Endodermal cell (in vitro differentiated cells): ENCODE data around the gene KIAA0825. TPM values are rescaled to one million over a fixed set of nuclear protein-coding genes. Genes with fewer than 3 reads are reported as not detected.
"Not testable (repeated sequence)": the region's sequence is repeated elsewhere in the genome, so short reads cannot be mapped to it uniquely, and the experiment has no call there.

Experiments used
- DNase-seq: peaks from one replicate; pipeline ENCODE4 v3.0.0-alpha.2; 2017
- H3K27ac ChIP-seq: 2 replicates; pipeline ENCODE4 v1.5.1; 2013; ENCODE audit warnings: mild to moderate bottlenecking, low read depth, low read length, moderate library complexity
- H3K27me3 ChIP-seq: 2 replicates; pipeline ENCODE4 v1.6.1; 2013; ENCODE audit warnings: mild to moderate bottlenecking, low read length, moderate library complexity; ENCODE audit not compliant: insufficient read depth, control insufficient read depth, poor library complexity, severe bottlenecking
- H3K36me3 ChIP-seq: 2 replicates; pipeline ENCODE4 v1.7.0; 2013; ENCODE audit warnings: mild to moderate bottlenecking, low read length, moderate library complexity; ENCODE audit not compliant: control insufficient read depth, insufficient read depth
- H3K4me1 ChIP-seq: one replicate; pipeline ENCODE4 v1.7.0; 2013; ENCODE audit warnings: low read length; ENCODE audit not compliant: control insufficient read depth, insufficient read depth
- H3K4me3 ChIP-seq: 2 replicates; pipeline ENCODE4 v1.5.1; 2013; ENCODE audit warnings: mild to moderate bottlenecking, low read length, moderate library complexity
- H3K9ac ChIP-seq: 2 replicates; pipeline ENCODE4 v1.6.1; 2013; ENCODE audit warnings: mild to moderate bottlenecking, low read length, moderate library complexity; ENCODE audit not compliant: poor library complexity, severe bottlenecking; ENCODE audit errors: extremely low read depth
- H3K9me3 ChIP-seq: 2 replicates; pipeline ENCODE4 v1.6.1; 2013; ENCODE audit warnings: mild to moderate bottlenecking, low read length, moderate library complexity; ENCODE audit not compliant: control insufficient read depth
- H3K27ac Mint-ChIP-seq: 2 replicates; pipeline ENCODE4 v1.8.0; 2020; ENCODE audit warnings: mixed read lengths
- H3K27me3 Mint-ChIP-seq: 2 replicates; pipeline ENCODE4 v1.8.0; 2021; ENCODE audit warnings: mild to moderate bottlenecking, mixed read lengths; ENCODE audit not compliant: insufficient read depth
- H3K36me3 Mint-ChIP-seq: 2 replicates; pipeline ENCODE4 v1.8.0; 2020; ENCODE audit warnings: low read depth, mixed read lengths
- H3K4me1 Mint-ChIP-seq: 2 replicates; pipeline ENCODE4 v1.8.0; 2020; ENCODE audit warnings: mixed read lengths
- H3K4me3 Mint-ChIP-seq: 2 replicates; pipeline ENCODE4 v1.8.0; 2020; ENCODE audit warnings: mild to moderate bottlenecking, moderate library complexity, mixed read lengths
- H3K9me3 Mint-ChIP-seq: 2 replicates; pipeline ENCODE4 v1.8.0; 2020; ENCODE audit warnings: mild to moderate bottlenecking, mixed read lengths
- WGBS, 2 experiments: methylation state at CpG; one replicate each; pipeline versions ENCODE4 v1.1.5 to v1.1.7; 2013; ENCODE audit warnings: missing lambda C conversion rate in 2 of 2, mixed read lengths in 1 of 2; ENCODE audit not compliant: insufficient coverage in 1 of 2, insufficient read length in 1 of 2; 5-methylcytosine and 5-hydroxymethylcytosine counted together
- total RNA-seq, 2 donors: library from RNA; stranded (reverse); fragmentation: NEBNext Ultra II Directional in 1 of 2; extraction: Animal tissue kit (Norgen Biotek cat#: 25700) in 1 of 2; gene quantifications; 2 replicates in 1 of 2; 3 replicates in 1 of 2; pipeline ENCODE4 v1.2.1, GENCODE V29; 2021
- TF ChIP-seq, protein P1 (sequence below): fragments of 200-600 bp; sonication (generic); conservative IDR thresholded peaks from 2 replicates; pipeline ENCODE4 v1.5.0; 2021; ENCODE audit warnings: antibody characterized with exemption, mild to moderate bottlenecking

KIAA0825 gene
- total RNA-seq, 2 donors from 2014 or later, result 2.6 to 3.1 TPM

DNA sequence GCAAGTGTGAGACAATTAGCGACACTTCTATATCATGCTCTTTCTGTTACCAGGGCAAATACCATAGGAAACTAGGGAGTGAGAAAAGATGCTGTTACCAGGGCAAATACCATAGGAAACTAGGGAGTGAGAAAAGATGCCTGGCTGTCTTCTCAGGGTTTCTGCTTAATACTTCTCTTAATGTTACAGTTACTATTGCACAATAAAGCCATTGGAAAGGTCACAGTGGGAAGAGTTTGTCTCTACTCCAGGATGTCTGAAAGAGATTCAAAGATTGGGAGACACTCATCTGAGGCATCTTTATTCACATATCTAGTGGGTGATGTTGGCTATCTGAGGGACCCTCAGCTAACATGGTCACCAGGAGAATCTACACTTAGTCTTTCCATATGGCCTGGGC is 445.3 kb downstream of the KIAA0825 start:
- H3K27me3 Mint-ChIP-seq, result no peaks in the 10 kb centered on the region
- H3K27ac Mint-ChIP-seq, result no peak overlapping the region
- Histone ChIP-seq H3K27ac (no peak overlapping the region), H3K36me3 (peaks cover 7% of the 10 kb centered on the region), H3K9me3 (no peaks in the 10 kb centered on the region), H3K4me3 (no peak overlapping the region), H3K9ac (no peak overlapping the region), H3K4me1 (no peaks in the 10 kb centered on the region), H3K27me3 (no peaks in the 10 kb centered on the region)
- TF ChIP-seq, protein P1, sequence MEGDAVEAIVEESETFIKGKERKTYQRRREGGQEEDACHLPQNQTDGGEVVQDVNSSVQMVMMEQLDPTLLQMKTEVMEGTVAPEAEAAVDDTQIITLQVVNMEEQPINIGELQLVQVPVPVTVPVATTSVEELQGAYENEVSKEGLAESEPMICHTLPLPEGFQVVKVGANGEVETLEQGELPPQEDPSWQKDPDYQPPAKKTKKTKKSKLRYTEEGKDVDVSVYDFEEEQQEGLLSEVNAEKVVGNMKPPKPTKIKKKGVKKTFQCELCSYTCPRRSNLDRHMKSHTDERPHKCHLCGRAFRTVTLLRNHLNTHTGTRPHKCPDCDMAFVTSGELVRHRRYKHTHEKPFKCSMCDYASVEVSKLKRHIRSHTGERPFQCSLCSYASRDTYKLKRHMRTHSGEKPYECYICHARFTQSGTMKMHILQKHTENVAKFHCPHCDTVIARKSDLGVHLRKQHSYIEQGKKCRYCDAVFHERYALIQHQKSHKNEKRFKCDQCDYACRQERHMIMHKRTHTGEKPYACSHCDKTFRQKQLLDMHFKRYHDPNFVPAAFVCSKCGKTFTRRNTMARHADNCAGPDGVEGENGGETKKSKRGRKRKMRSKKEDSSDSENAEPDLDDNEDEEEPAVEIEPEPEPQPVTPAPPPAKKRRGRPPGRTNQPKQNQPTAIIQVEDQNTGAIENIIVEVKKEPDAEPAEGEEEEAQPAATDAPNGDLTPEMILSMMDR, result no peak
- H3K9me3 Mint-ChIP-seq, result peaks cover 6% of the 10 kb centered on the region
- peaks cover 20% of the 10 kb centered on the region for H3K4me1 Mint-ChIP-seq
- peaks cover 15% of the 10 kb centered on the region for H3K36me3 Mint-ChIP-seq
- no peak for DNase-seq
- H3K4me3 Mint-ChIP-seq, result no peak overlapping the region
- WGBS, 2 experiments, result 100% methylated on average over 1 of the region's 1 CpG; no CpG with 5 or more reads in 1 of the 2 experiments

DNA sequence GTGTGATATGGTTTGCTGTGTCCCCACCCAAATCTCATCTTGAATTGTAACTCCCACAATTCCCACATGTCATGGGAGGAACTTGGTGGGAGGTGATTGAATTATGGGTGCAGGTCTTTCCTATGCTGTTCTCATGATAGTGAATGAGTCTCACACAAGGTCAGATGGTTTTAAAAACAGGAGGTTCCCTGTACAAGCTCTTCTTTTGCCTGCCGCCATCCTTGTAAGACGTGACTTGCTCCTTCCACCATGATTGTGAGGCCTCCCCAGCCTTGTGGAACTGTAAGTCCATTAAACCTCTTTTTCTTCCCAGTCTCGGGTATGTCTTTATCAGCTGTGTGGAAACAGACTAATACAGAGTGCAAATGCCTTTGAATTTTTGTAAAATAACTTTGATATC is 447.3 kb downstream of the KIAA0825 start:
- H3K9me3 ChIP-seq, H3K27ac ChIP-seq, H3K4me3 Mint-ChIP-seq, H3K9me3 Mint-ChIP-seq, H3K27ac Mint-ChIP-seq, DNase-seq, H3K27me3 ChIP-seq, H3K4me3 ChIP-seq, H3K36me3 ChIP-seq, H3K9ac ChIP-seq, H3K27me3 Mint-ChIP-seq, H3K4me1 ChIP-seq: not testable (repeated sequence)
- Mint-ChIP-seq H3K36me3 (peaks cover 15% of the 10 kb centered on the region), H3K4me1 (peaks cover 16% of the 10 kb centered on the region)
- 91 to 96% methylated on average over 2 to 3 of the region's 3 CpGs for WGBS, 2 experiments

DNA sequence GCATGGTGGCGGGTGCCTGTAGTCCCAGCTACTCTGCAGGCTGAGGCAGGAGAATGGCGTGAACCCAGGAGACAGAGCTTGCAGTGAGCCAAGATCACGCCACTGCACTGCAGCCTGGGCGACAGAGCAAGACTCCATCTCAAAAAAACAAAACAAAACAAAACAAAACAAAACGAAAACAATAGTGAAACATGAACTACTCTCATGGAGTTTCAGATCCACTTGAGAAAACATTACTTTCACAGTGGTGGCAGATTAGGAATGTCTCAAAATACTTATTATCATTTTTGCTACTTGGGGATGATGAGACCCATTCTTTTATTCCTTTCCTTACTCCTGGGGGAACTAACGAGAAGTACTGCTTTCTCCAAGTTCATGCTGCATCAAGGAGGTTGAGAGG is 448.2 kb downstream of the KIAA0825 start:
- H3K4me1 ChIP-seq, H3K27me3 Mint-ChIP-seq, H3K4me3 ChIP-seq, H3K4me3 Mint-ChIP-seq, H3K27me3 ChIP-seq, H3K9me3 ChIP-seq, H3K9me3 Mint-ChIP-seq, H3K9ac ChIP-seq, H3K36me3 ChIP-seq, H3K27ac ChIP-seq, H3K4me1 Mint-ChIP-seq, DNase-seq, H3K27ac Mint-ChIP-seq: not testable (repeated sequence)
- peaks cover 17% of the 10 kb centered on the region for H3K36me3 Mint-ChIP-seq
- WGBS, 2 experiments, result 90 to 95% methylated on average over 5 to 6 of the region's 6 CpGs

DNA sequence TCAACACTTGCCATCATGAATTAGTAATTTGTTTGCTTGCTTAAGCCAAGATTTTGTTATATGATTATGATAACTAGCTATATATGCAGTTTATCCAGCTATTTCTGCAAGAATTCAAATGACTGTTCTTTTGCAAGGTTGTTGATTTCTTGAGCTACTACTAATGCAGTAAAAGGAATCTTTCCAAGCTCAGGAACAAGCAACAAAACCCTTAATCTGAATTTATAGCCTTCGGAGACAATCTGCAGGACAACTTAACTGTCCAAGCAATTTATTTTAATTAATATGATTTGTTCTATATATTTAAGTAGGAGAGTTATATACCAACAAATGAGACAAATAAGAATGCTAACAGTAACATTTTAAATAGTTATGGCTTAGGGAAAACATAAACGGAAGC is 450.3 kb downstream of the KIAA0825 start:
- peaks cover 23% of the 10 kb centered on the region for H3K36me3 Mint-ChIP-seq
- Histone ChIP-seq H3K4me1 (no peaks in the 10 kb centered on the region), H3K9me3 (no peaks in the 10 kb centered on the region), H3K9ac (no peak overlapping the region), H3K4me3 (no peak overlapping the region), H3K27me3 (no peaks in the 10 kb centered on the region), H3K36me3 (peaks cover 7% of the 10 kb centered on the region), H3K27ac (no peak overlapping the region)
- peaks cover 12% of the 10 kb centered on the region for H3K9me3 Mint-ChIP-seq
- no peak overlapping the region for H3K27ac Mint-ChIP-seq
- no peak overlapping the region for H3K4me3 Mint-ChIP-seq
- no peaks in the 10 kb centered on the region for H3K4me1 Mint-ChIP-seq
- 83% methylated on average over 1 of the region's 2 CpGs; no CpG with 5 or more reads in 1 of the 2 experiments for WGBS, 2 experiments
- TF ChIP-seq, protein P1, result no peak
- DNase-seq, result no peak
- H3K27me3 Mint-ChIP-seq, result no peaks in the 10 kb centered on the region
